Measurements from ENCODE around the gene SAT2.

DNA sequence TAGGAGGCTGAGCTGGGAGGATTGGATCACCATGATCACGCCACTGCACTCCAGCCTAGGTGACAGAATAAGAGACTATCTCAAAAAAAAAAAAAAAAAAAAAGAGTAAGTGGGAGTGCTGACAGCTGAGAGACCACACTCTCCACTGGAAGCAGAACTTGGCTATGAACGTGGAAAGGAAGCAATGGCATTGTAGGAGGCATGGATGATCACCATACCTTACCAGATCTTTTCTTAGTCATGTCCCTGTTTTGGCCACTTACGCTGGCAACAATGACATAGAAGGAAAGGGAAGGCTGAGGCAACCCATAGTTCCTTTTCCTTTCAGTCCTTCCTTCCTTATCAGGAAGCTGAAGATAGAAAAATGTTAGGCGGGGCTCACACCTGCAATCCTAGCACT lies 19.4 kb upstream of the SAT2 start:
- TF ChIP-seq, protein P1, sequence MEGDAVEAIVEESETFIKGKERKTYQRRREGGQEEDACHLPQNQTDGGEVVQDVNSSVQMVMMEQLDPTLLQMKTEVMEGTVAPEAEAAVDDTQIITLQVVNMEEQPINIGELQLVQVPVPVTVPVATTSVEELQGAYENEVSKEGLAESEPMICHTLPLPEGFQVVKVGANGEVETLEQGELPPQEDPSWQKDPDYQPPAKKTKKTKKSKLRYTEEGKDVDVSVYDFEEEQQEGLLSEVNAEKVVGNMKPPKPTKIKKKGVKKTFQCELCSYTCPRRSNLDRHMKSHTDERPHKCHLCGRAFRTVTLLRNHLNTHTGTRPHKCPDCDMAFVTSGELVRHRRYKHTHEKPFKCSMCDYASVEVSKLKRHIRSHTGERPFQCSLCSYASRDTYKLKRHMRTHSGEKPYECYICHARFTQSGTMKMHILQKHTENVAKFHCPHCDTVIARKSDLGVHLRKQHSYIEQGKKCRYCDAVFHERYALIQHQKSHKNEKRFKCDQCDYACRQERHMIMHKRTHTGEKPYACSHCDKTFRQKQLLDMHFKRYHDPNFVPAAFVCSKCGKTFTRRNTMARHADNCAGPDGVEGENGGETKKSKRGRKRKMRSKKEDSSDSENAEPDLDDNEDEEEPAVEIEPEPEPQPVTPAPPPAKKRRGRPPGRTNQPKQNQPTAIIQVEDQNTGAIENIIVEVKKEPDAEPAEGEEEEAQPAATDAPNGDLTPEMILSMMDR (IDR thresholded peaks at IDR 0.05 in 4 of 5, conservative IDR thresholded peaks at IDR 0.05 in 1 of 5) = no peak
- no peak for TF ChIP-seq POLR2A (IDR thresholded peaks at IDR 0.05)

All from gastrocnemius medialis (tissue), 4 donors.